A673 (cell line): ENCODE results near the gene MED19. TPM values are rescaled to one million over a fixed set of nuclear protein-coding genes. Genes with fewer than 3 reads are reported as not detected.
A peak's percentile ranks its signal among the peaks of the same experiment; 100 is the strongest.
"Not testable (repeated sequence)": the region's sequence is repeated elsewhere in the genome, so short reads cannot be mapped to it uniquely, and the experiment has no call there.

Experiments used
- BruUV-seq: library from RNA; stranded (reverse); fragments of 400-500 nt; replicated peaks from 2 replicates; lab custom pipeline; 2021; lab: Mats Ljungman, UMichigan
- CTCF ChIA-PET: fragments of 300-600 bp; sonication (Branson Sonifier 250); formaldehyde crosslinking; loops from one replicate; lab custom pipeline; 2022; ENCODE audit warnings: antibody characterized with exemption; lab: Charles Lee
- POLR2A ChIA-PET: fragments of 300-600 bp; sonication (Branson Sonifier 250); formaldehyde crosslinking; loops from one replicate; lab custom pipeline; 2022; ENCODE audit warnings: antibody characterized with exemption; ENCODE audit not compliant: low non-redundant PET; lab: Charles Lee
- DNase-seq: peaks from one replicate; pipeline ENCODE4 v3.0.0-alpha.2; 2015; ENCODE audit warnings: low spot score
- H3K27ac ChIP-seq: fragments of 200-600 bp; sonication (generic); 2 replicates; pipeline ENCODE4 v1.5.1; 2016; ENCODE audit warnings: mixed run types, low read depth, mild to moderate bottlenecking, mixed read lengths, antibody characterized with exemption, low read length; ENCODE audit not compliant: poor library complexity, severe bottlenecking
- H3K27me3 ChIP-seq: fragments of 200-600 bp; sonication (generic); replicated peaks from 2 replicates; pipeline ENCODE4 v1.6.1; 2017; ENCODE audit warnings: mixed run types, low read depth, mild to moderate bottlenecking, mixed read lengths, antibody characterized with exemption, low read length; ENCODE audit not compliant: insufficient read depth, poor library complexity
- H3K36me3 ChIP-seq: fragments of 200-600 bp; sonication (generic); 2 replicates; pipeline ENCODE4 v1.6.1; 2016; ENCODE audit warnings: mixed run types, mild to moderate bottlenecking, mixed read lengths, antibody characterized with exemption, low read length; ENCODE audit not compliant: insufficient read depth, poor library complexity, severe bottlenecking
- H3K4me1 ChIP-seq: fragments of 200-600 bp; sonication (generic); 2 replicates; pipeline ENCODE4 v1.6.1; 2017; ENCODE audit warnings: mixed run types, mild to moderate bottlenecking, mixed read lengths, antibody characterized with exemption, low read length; ENCODE audit not compliant: insufficient read depth, poor library complexity, severe bottlenecking
- H3K4me3 ChIP-seq: fragments of 200-600 bp; sonication (generic); 2 replicates; pipeline ENCODE4 v1.5.1; 2016; ENCODE audit warnings: low read depth, mixed run types, mild to moderate bottlenecking, mixed read lengths, low read length; ENCODE audit not compliant: poor library complexity, severe bottlenecking
- H3K9me3 ChIP-seq: fragments of 200-600 bp; sonication (generic); 2 replicates; pipeline ENCODE4 v1.6.1; 2016; ENCODE audit warnings: mixed run types, low read depth, mild to moderate bottlenecking, mixed read lengths, antibody characterized with exemption, low read length; ENCODE audit not compliant: poor library complexity, severe bottlenecking
- CTCF ChIP-seq: fragments of 300-800, 200-600 bp; sonication (generic); conservative IDR thresholded peaks from 2 replicates; pipeline ENCODE4 v1.5.1; 2017; ENCODE audit warnings: low read depth, mild to moderate bottlenecking, antibody characterized with exemption, low read length, moderate library complexity, mixed read lengths
- EZH2 ChIP-seq: fragments of 200-600 bp; sonication (generic); IDR thresholded peaks from 2 replicates; pipeline ENCODE4 v1.6.1; 2017; ENCODE audit warnings: borderline replicate concordance, low read depth, mild to moderate bottlenecking, mixed read lengths, antibody characterized with exemption, low read length; ENCODE audit not compliant: poor library complexity, severe bottlenecking
- intact Hi-C: fragments of 100-400 bp; cut with micrococcal nuclease; formaldehyde crosslinking; loops from one replicate; pipeline ENCODE4 v1.10.0; 2022; ENCODE audit not compliant: unreplicated experiment
- total RNA-seq: library from RNA; stranded (reverse); gene quantifications from 2 replicates; pipeline ENCODE4 v1.2.3, GENCODE V29; 2021

Gene MED19
- total RNA-seq, 1 experiment from 2014 or later, result 43.6 TPM

GRCh38 chr11:57713835-57714234 lies 1.8 kb upstream of the MED19 start:
- Histone ChIP-seq H3K4me3 (peak overlapping the region; percentile 73), H3K27me3 (no peaks in the 10 kb centered on the region), H3K4me1 (peaks cover 22% of the 10 kb centered on the region), H3K36me3 (no peaks in the 10 kb centered on the region), H3K27ac (peak overlapping the region; percentile 90), H3K9me3 (no peaks in the 10 kb centered on the region)
- POLR2A ChIA-PET, result no interaction called here
- TF ChIP-seq CTCF, result no peak
- TF ChIP-seq EZH2, result no peak
- no TSS peak for BruUV-seq
- CTCF ChIA-PET, result no interaction called here
- intact Hi-C loops, result loop anchor here (5.0 kb wide), 1 partner anchor 47 kb away; the partner anchor contains the start of gene ZDHHC5
- DNase-seq, result no peak

- Histone ChIP-seq H3K4me1 (peaks cover 22% of the 10 kb centered on the region), H3K4me3 (peak within 1 kb of the TSS; percentile 73), H3K9me3 (no peaks in the 10 kb centered on the region), H3K27ac (peak within 1 kb of the TSS; percentile 90), H3K27me3 (no peaks in the 10 kb centered on the region), H3K36me3 (peaks cover 5% of the 10 kb centered on the region)
- intact Hi-C loops, result loop anchor here (5.0 kb wide), 1 partner anchor 45 kb away; the partner anchor contains the start of gene ZDHHC5
- TSS peak; percentile 65 for BruUV-seq
- DNase-seq, result peak; percentile 100
- ChIA-PET POLR2A (interaction anchor here (0.5 to 0.7 kb wide), 2 partner anchors 24 to 170 kb away, joined by 3 to 5 read pairs; no protein-coding TSS in a partner anchor), CTCF (interaction anchor here (0.6 kb wide), 1 partner anchor 87 kb away, joined by 4 read pairs; no protein-coding TSS in a partner anchor)
- no peak for TF ChIP-seq EZH2
- TF ChIP-seq CTCF, result no peak
Measured at GRCh38 chr11:57712256-57713150, 488 bp upstream of the MED19 start, which contains the start of gene TMX2. TSS of gene TMX2 (plus strand) at chr11:57712593. CDS start at chr11:57712619, 26 bp downstream.

- intact Hi-C loops, result loop anchor here (5.0 kb wide), 1 partner anchor 43 kb away; the partner anchor contains the start of gene ZDHHC5
- no peaks in the 10 kb centered on the region for H3K9me3 ChIP-seq
- ChIA-PET CTCF (no interaction called here), POLR2A (no interaction called here)
- no TSS peak for BruUV-seq
- no peak for DNase-seq
- H3K36me3 ChIP-seq, result peaks cover 7% of the 10 kb centered on the region
- H3K27me3 ChIP-seq, result no peaks in the 10 kb centered on the region
- peaks cover 22% of the 10 kb centered on the region for H3K4me1 ChIP-seq
- H3K27ac ChIP-seq, result no peak overlapping the region
- TF ChIP-seq EZH2 (no peak), CTCF (no peak)
- no peak overlapping the region for H3K4me3 ChIP-seq
Measured at GRCh38 chr11:57709802-57710367, 2.1 kb downstream of the MED19 start.

GRCh38 chr11:57705432-57705831 lies 6.6 kb downstream of the MED19 start:
- H3K9me3 ChIP-seq, intact Hi-C loops, DNase-seq, POLR2A ChIA-PET, CTCF ChIA-PET, H3K4me3 ChIP-seq, H3K27me3 ChIP-seq, H3K27ac ChIP-seq, H3K4me1 ChIP-seq, BruUV-seq: not testable (repeated sequence)
- H3K36me3 ChIP-seq, result peaks cover 45% of the 10 kb centered on the region
